ENCODE data around the gene HS3ST6.
A peak's percentile ranks its signal among the peaks of the same experiment; 100 is the strongest.
"Not testable (repeated sequence)": the region's sequence is repeated elsewhere in the genome, so short reads cannot be mapped to it uniquely, and the experiment has no call there.

HS3ST6 gene

GRCh38 chr16:1877804-1878203 lies 40.4 kb downstream of the HS3ST6 start:
- no peak for DNase-seq (ENCODE audit: low read depth)

- no peak for DNase-seq (ENCODE audit: low read depth)
Measured at GRCh38 chr16:1877089-1877488, 41.1 kb downstream of the HS3ST6 start.

GRCh38 chr16:1876468-1876867 lies 41.7 kb downstream of the HS3ST6 start:
- DNase-seq (ENCODE audit: low read depth): no peak

- not testable (repeated sequence) for DNase-seq (ENCODE audit: low read depth)
Measured at GRCh38 chr16:1876066-1876465, 42.1 kb downstream of the HS3ST6 start.

- DNase-seq (ENCODE audit: low read depth): no peak
Measured at GRCh38 chr16:1874854-1875253, 43.4 kb downstream of the HS3ST6 start.

- no peak for DNase-seq (ENCODE audit: low read depth)
Measured at GRCh38 chr16:1871974-1872635, 46.1 kb downstream of the HS3ST6 start, which contains the start of gene MEIOB. Gene MEIOB (minus strand): TSS chr16:1872164. CDS start chr16:1868175, 3,989 bp downstream.

- DNase-seq (ENCODE audit: low read depth): peak; percentile 26
Measured at GRCh38 chr16:1870365-1871082, 47.7 kb downstream of the HS3ST6 start.

GRCh38 chr16:1865902-1866690 lies 52.1 kb downstream of the HS3ST6 start:
- DNase-seq (ENCODE audit: low read depth): no peak

- peak; percentile 17 for DNase-seq (ENCODE audit: low read depth)
Measured at GRCh38 chr16:1863681-1864460, 54.3 kb downstream of the HS3ST6 start.

GRCh38 chr16:1862394-1862793 lies 55.8 kb downstream of the HS3ST6 start:
- no peak for DNase-seq (ENCODE audit: low read depth)

GRCh38 chr16:1861730-1862129 lies 56.5 kb downstream of the HS3ST6 start:
- no peak for DNase-seq (ENCODE audit: low read depth)

Measured in stromal cell of bone marrow (primary cell).